AG09319 (cell line): Measurements from ENCODE around the gene GTPBP3.

Source experiments
- DNase-seq: peaks from one replicate; pipeline ENCODE4 v3.0.0-alpha.2; 2010; ENCODE audit warnings: low read depth; ENCODE audit errors: extremely low read depth
- TF ChIP-seq, protein P1 (sequence below): IDR thresholded peaks from 2 replicates; pipeline ENCODE4 v1.5.1; 2011; ENCODE audit warnings: low read depth, mild to moderate bottlenecking, inconsistent platforms, low read length, moderate library complexity

The GTPBP3 gene

DNA sequence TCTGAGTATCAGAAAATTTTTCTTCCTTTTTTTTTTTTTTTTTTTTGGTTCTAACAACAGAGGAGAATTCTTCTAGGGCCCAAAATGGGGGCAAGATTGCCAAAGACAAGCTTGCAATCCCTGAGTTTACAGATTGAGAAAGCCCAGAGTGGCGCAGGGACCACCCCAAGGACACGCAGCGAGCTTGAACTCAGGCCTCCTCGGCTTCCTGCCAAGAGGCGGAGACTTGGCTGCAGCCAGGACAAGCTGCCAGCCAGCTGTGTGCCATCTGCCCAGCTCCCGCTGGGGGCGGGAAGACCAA lies 32.2 kb upstream of the GTPBP3 start:
- no peak for DNase-seq
- TF ChIP-seq, protein P1, sequence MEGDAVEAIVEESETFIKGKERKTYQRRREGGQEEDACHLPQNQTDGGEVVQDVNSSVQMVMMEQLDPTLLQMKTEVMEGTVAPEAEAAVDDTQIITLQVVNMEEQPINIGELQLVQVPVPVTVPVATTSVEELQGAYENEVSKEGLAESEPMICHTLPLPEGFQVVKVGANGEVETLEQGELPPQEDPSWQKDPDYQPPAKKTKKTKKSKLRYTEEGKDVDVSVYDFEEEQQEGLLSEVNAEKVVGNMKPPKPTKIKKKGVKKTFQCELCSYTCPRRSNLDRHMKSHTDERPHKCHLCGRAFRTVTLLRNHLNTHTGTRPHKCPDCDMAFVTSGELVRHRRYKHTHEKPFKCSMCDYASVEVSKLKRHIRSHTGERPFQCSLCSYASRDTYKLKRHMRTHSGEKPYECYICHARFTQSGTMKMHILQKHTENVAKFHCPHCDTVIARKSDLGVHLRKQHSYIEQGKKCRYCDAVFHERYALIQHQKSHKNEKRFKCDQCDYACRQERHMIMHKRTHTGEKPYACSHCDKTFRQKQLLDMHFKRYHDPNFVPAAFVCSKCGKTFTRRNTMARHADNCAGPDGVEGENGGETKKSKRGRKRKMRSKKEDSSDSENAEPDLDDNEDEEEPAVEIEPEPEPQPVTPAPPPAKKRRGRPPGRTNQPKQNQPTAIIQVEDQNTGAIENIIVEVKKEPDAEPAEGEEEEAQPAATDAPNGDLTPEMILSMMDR = no peak

DNA sequence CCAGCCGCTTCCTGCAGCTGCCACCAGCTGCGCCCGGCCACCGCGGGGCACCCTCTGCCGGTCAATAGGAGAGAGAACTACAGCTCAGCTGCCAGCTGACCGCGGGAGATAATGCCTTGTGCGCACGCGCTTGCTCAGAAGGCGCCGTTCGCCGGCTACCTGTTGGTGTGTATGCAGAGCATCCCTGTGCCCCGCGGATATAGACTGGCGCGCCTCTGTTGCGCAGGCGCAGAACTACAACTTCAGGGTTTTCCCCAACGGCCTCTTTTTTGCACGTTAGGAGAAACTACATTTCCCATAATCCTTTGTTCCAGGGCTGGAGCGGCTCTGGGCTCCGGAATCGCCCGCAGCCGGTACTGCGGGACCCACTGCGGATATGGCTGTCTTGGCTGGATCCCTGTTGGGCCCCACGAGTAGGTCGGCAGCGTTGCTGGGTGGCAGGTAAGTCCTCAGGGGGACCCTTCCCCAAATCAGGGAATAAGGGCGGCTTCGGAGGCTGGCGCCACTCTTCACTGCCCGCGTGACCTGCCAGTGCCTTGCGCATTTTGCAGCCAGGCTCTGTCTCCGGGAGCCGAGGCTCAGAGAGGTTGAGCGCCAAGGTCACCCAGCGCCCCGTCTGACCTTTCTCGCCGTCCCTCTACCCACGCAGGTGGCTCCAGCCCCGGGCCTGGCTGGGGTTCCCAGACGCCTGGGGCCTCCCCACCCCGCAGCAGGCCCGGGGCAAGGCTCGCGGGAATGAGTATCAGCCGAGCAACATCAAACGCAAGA lies 31.7 kb upstream of the GTPBP3 start, which contains the start of gene MRPL34:
TSS of gene MRPL34 (plus strand) at position 356 of the 768 bp plus-strand sequence. CDS start at position 377, 21 bp downstream.
- DNase-seq = peak; percentile 98
- TF ChIP-seq, protein P1 = peak; percentile 79

DNA sequence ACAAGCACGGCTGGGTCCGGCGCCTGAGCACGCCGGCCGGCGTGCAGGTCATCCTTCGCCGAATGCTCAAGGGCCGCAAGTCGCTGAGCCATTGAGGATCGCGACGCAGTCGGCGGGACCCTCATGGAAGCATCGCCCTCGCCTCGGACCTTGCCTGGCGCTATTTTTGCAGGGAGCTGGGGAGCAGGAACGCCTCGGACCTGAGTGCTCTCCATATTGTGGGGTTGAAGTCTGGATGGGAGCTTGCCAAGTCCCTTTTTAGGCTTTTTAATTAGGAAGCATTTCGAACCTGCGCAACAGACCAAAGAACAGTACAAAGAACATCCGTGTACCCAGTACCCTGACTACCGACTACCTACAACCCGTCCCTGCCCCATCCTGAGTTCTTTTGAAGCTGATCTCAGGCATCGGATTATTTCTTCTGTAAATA lies 31.1 kb upstream of the GTPBP3 start:
- TF ChIP-seq, protein P1 = no peak
- no peak for DNase-seq

DNA sequence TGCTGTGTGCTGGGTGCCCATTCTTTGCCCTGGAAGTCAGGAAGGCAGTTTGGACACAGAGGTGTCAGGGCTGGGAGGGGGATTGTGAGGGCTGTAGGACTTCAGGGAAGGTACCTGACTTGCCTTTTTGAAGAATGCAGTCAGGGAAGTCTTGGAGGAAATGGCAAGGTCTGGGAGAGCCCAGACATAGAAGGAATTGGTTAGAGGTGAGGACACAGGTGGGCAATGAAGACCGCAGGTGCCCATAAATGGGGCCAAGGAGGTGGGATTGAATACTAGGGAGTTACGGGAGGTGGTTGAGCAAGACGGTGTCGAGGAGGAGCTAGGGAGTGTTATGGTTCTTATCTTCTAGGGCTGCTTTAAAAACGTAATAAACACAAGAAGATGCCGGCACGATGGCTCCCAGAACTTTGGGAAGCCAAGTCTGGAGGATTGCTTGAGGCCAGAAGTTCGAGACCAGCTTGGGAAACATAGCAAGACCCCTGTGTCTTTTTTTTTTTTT lies 29.4 kb upstream of the GTPBP3 start:
- TF ChIP-seq, protein P1 = no peak
- DNase-seq = no peak

DNA sequence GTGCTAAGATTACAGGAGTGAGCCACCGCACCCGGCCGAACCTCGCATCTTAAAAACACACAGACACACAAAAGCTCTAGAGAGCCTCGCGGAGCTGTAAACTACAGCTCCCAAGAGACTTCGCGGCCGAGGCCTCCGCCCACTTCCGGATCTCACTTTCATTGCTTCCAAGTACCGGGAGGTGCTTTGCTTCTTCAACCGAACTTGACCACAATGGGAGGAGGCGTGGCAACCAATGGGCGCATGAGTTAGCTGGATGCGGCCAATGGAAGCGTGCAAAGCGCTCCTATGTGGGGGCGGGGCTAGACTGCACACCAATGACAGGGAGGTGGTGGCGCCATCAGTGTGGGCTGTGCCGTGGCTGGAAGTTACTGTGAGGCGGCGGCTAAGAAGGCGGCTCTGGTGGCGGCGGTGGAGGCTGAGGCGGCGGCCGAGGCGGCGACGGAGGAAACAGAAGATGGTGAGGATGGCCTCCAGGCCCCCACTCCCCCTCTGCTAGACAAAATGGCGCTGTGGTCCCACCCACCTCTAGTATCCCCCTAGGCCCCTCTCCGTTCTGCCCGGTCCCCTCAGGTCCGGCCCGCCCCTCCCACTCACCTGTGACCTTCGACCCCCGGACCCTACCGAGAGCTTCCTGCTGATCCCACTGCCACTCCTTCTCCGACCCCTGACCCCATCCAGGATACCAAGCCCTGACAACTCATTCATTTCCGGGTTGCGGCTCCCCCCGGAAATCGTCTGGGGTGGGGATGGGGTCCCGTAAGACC lies 28.0 kb upstream of the GTPBP3 start, which contains the start of gene DDA1:
TSS of gene DDA1 (plus strand) at position 366 of the 767 bp plus-strand sequence. CDS start at position 458, 92 bp downstream.
- DNase-seq = peak; percentile 99
- TF ChIP-seq, protein P1 = no peak

DNA sequence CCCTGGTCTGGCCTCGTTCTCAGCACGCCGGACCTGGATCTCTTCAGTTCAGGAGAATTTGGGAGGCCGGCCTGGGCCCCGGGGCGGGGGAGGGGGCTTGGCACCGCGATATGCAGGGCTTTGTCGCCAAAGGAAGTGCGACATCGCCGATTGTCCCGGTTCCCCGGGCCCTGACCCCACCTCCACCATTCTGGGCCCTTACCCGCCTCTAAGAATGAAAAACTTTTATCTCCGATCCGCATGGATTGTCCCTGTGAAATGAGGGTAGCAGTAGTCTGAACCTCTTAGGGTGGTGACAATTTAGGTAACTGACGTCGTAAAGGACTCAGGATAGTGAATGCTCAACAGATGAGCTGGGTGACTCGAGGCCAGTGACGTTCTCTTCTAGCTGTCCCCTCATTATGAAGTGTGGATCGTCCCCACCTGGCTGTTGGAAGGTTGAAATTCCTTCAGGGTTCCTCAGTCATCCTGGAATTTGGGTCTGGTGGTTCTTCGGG lies 27.3 kb upstream of the GTPBP3 start:
- TF ChIP-seq, protein P1 = no peak
- no peak for DNase-seq
